GM23338 (cell line): ENCODE data around the gene TTC23. TPM values are rescaled to one million over a fixed set of nuclear protein-coding genes. Genes with fewer than 3 reads are reported as not detected.

ENCODE experiments used
- ATAC-seq: fragments of 200-7000 bp; cut with Tn5 transposase; 3 replicates; pipeline ENCODE4 v1.9.1; 2020
- DNase-seq: peaks from one replicate; pipeline ENCODE4 v3.0.0-alpha.2; 2015; ENCODE audit warnings: low spot score
- H2AFZ ChIP-seq: fragments of 200-600 bp; sonication (generic); 2 replicates; pipeline ENCODE4 v1.8.0; 2016; ENCODE audit warnings: antibody characterized with exemption, mild to moderate bottlenecking, moderate library complexity
- H3F3A ChIP-seq: fragments of 200-600 bp; sonication (generic); replicated peaks from 2 replicates; pipeline ENCODE4 v1.8.0; 2017; ENCODE audit warnings: antibody characterized with exemption, mixed run types, low read depth
- H3K27ac ChIP-seq: fragments of 200-600 bp; sonication (generic); 2 replicates; pipeline ENCODE4 v1.6.1; 2016; ENCODE audit warnings: low read depth
- H3K27me3 ChIP-seq: fragments of 200-600 bp; sonication (generic); 2 replicates; pipeline ENCODE4 v1.8.0; 2016; ENCODE audit warnings: mild to moderate bottlenecking, mixed run types, moderate library complexity; ENCODE audit not compliant: insufficient read depth
- H3K36me3 ChIP-seq: fragments of 200-600 bp; sonication (generic); 2 replicates; pipeline ENCODE4 v1.8.0; 2016; ENCODE audit warnings: mild to moderate bottlenecking; ENCODE audit not compliant: insufficient read depth
- H3K4me1 ChIP-seq: fragments of 200-600 bp; sonication (generic); 2 replicates; pipeline ENCODE4 v1.8.0; 2016; ENCODE audit warnings: mild to moderate bottlenecking, moderate library complexity; ENCODE audit not compliant: insufficient read depth
- H3K4me2 ChIP-seq: fragments of 200-600 bp; sonication (generic); 2 replicates; pipeline ENCODE4 v1.7.1; 2017; ENCODE audit warnings: mixed run types
- H3K4me3 ChIP-seq: fragments of 200-600 bp; sonication (generic); 2 replicates; pipeline ENCODE4 v1.6.1; 2016; ENCODE audit warnings: mixed run types
- H3K79me2 ChIP-seq: fragments of 200-600 bp; sonication (generic); replicated peaks from 2 replicates; pipeline ENCODE4 v1.8.0; 2017; ENCODE audit warnings: mild to moderate bottlenecking; ENCODE audit not compliant: insufficient read depth
- H3K9me2 ChIP-seq: fragments of 200-600 bp; sonication (generic); 2 replicates; pipeline ENCODE4 v1.8.0; 2017; ENCODE audit not compliant: insufficient read depth
- H4K20me1 ChIP-seq: fragments of 200-600 bp; sonication (generic); replicated peaks from 2 replicates; pipeline ENCODE4 v1.8.0; 2017; ENCODE audit warnings: mild to moderate bottlenecking; ENCODE audit not compliant: insufficient read depth
- H3K27ac Mint-ChIP-seq: 2 replicates; pipeline ENCODE4 v1.8.0; 2020; ENCODE audit warnings: inconsistent platforms, mild to moderate bottlenecking, moderate library complexity, mixed read lengths
- H3K27me3 Mint-ChIP-seq: 3 replicates; pipeline ENCODE4 v1.8.0; 2022; ENCODE audit warnings: low read depth, mild to moderate bottlenecking, moderate library complexity, mixed read lengths, inconsistent platforms; ENCODE audit not compliant: insufficient read depth, poor library complexity
- H3K36me3 Mint-ChIP-seq: 3 replicates; pipeline ENCODE4 v1.8.0; 2021; ENCODE audit warnings: low read depth, mild to moderate bottlenecking, inconsistent platforms, moderate library complexity, mixed read lengths
- H3K4me1 Mint-ChIP-seq: 3 replicates; pipeline ENCODE4 v1.8.0; 2020; ENCODE audit warnings: mild to moderate bottlenecking, inconsistent platforms, mixed read lengths
- H3K4me3 Mint-ChIP-seq: 3 replicates; pipeline ENCODE4 v1.8.0; 2021; ENCODE audit warnings: moderate library complexity, mild to moderate bottlenecking, inconsistent platforms, mixed read lengths
- H3K9me3 Mint-ChIP-seq: 3 replicates; pipeline ENCODE4 v1.8.0; 2020; ENCODE audit warnings: moderate library complexity, mild to moderate bottlenecking, inconsistent platforms, mixed read lengths
- CREB1 ChIP-seq: fragments of 250-450 bp; sonication (Bioruptor Pico); IDR thresholded peaks from 2 replicates; pipeline ENCODE4 v1.5.0; 2020; ENCODE audit warnings: low read depth, mild to moderate bottlenecking, moderate library complexity
- EZH2phosphoT487 ChIP-seq: fragments of 200-600 bp; sonication (generic); IDR thresholded peaks from one replicate; pipeline ENCODE4 v1.8.1; 2018; ENCODE audit warnings: antibody characterized with exemption; ENCODE audit not compliant: unreplicated experiment
- NANOG ChIP-seq: IDR thresholded peaks from 2 replicates; pipeline ENCODE4 v1.6.1; 2016; ENCODE audit warnings: antibody characterized with exemption, borderline replicate concordance
- REST ChIP-seq: IDR thresholded peaks from one replicate; pipeline ENCODE4 v1.6.1; 2018; ENCODE audit warnings: antibody characterized with exemption; ENCODE audit not compliant: unreplicated experiment
- STAT1 ChIP-seq: IDR thresholded peaks from one replicate; pipeline ENCODE4 v1.6.1; 2016; ENCODE audit warnings: antibody characterized with exemption; ENCODE audit not compliant: unreplicated experiment
- ZNF114 ChIP-seq: fragments of 250-450 bp; sonication (Bioruptor Pico); IDR thresholded peaks from 2 replicates; pipeline ENCODE4 v1.5.0; 2020; ENCODE audit warnings: mild to moderate bottlenecking, moderate library complexity
- ZNF331 ChIP-seq: fragments of 250-450 bp; sonication (Bioruptor Pico); IDR thresholded peaks from 2 replicates; pipeline ENCODE4 v1.5.0; 2020; ENCODE audit warnings: low read depth, mild to moderate bottlenecking, moderate library complexity
- polyA plus RNA-seq: library from polyadenylated mRNA; unstranded; fragments of >200 nt; fragmentation: Nextera tagmentation; extraction: Ambion mirVana; gene quantifications from 2 replicates; pipeline ENCODE4 v1.2.1, GENCODE V29; 2016
- total RNA-seq: library from RNA; depleted of rRNA; stranded (reverse); fragments of >200 nt; shearing (Covaris generic); gene quantifications from 2 replicates; pipeline ENCODE4 v1.2.3, GENCODE V29; 2014
- TF ChIP-seq, protein P1 (sequence below), 2 experiments: fragments of 200-600 bp in 1 of 2; sonication (generic) in 1 of 2; conservative IDR thresholded peaks; 2 replicates each; pipeline versions ENCODE4 v1.5.1 to v1.6.1; 2016 to 2017; ENCODE audit warnings: antibody characterized with exemption in 2 of 2, low read depth in 2 of 2, mild to moderate bottlenecking in 2 of 2, moderate library complexity in 1 of 2
- TF ChIP-seq, protein P2 (sequence below): fragments of 250-450 bp; sonication (Bioruptor Pico); IDR thresholded peaks from 2 replicates; pipeline ENCODE4 v1.5.0; 2020; ENCODE audit warnings: mild to moderate bottlenecking, moderate library complexity

The TTC23 gene
- total and polyA plus RNA-seq, 2 experiments from 2014 or later, result 6.3 to 25.2 TPM

- Histone ChIP-seq H3K27ac (no peak overlapping the region), H3K4me1 (peaks cover 36% of the 10 kb centered on the region), H4K20me1 (no peaks in the 10 kb centered on the region), H3F3A (no peaks in the 10 kb centered on the region), H2AFZ (no peak overlapping the region), H3K36me3 (no peaks in the 10 kb centered on the region), H3K9me2 (no peaks in the 10 kb centered on the region), H3K4me3 (no peak overlapping the region), H3K27me3 (no peaks in the 10 kb centered on the region), H3K4me2 (no peak overlapping the region), H3K79me2 (no peaks in the 10 kb centered on the region)
- TF ChIP-seq EZH2phosphoT487, result no peak
- TF ChIP-seq, protein P1, sequence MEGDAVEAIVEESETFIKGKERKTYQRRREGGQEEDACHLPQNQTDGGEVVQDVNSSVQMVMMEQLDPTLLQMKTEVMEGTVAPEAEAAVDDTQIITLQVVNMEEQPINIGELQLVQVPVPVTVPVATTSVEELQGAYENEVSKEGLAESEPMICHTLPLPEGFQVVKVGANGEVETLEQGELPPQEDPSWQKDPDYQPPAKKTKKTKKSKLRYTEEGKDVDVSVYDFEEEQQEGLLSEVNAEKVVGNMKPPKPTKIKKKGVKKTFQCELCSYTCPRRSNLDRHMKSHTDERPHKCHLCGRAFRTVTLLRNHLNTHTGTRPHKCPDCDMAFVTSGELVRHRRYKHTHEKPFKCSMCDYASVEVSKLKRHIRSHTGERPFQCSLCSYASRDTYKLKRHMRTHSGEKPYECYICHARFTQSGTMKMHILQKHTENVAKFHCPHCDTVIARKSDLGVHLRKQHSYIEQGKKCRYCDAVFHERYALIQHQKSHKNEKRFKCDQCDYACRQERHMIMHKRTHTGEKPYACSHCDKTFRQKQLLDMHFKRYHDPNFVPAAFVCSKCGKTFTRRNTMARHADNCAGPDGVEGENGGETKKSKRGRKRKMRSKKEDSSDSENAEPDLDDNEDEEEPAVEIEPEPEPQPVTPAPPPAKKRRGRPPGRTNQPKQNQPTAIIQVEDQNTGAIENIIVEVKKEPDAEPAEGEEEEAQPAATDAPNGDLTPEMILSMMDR (conservative IDR thresholded peaks at IDR 0.05; ENCODE audit: low read depth in 2 of 2), result no peak
- TF ChIP-seq NANOG, result no peak
- no peak for TF ChIP-seq STAT1
- no peak for TF ChIP-seq ZNF331 (CRISPR knock-in tag)
- TF ChIP-seq REST, result no peak
- TF ChIP-seq ZNF114 (CRISPR knock-in tag), result no peak
- no peak for TF ChIP-seq CREB1 (CRISPR knock-in tag)
- no peak overlapping the region for H3K4me3 Mint-ChIP-seq
- ATAC-seq, result no peak
- no peak for DNase-seq
- peaks cover 13% of the 10 kb centered on the region for H3K36me3 Mint-ChIP-seq
- peaks cover 47% of the 10 kb centered on the region for H3K4me1 Mint-ChIP-seq
- H3K27ac Mint-ChIP-seq, result no peak overlapping the region
- no peaks in the 10 kb centered on the region for H3K9me3 Mint-ChIP-seq
- peaks cover 3% of the 10 kb centered on the region for H3K27me3 Mint-ChIP-seq
Measured at GRCh38 chr15:99145005-99145404, 104.4 kb downstream of the TTC23 start.

DNA sequence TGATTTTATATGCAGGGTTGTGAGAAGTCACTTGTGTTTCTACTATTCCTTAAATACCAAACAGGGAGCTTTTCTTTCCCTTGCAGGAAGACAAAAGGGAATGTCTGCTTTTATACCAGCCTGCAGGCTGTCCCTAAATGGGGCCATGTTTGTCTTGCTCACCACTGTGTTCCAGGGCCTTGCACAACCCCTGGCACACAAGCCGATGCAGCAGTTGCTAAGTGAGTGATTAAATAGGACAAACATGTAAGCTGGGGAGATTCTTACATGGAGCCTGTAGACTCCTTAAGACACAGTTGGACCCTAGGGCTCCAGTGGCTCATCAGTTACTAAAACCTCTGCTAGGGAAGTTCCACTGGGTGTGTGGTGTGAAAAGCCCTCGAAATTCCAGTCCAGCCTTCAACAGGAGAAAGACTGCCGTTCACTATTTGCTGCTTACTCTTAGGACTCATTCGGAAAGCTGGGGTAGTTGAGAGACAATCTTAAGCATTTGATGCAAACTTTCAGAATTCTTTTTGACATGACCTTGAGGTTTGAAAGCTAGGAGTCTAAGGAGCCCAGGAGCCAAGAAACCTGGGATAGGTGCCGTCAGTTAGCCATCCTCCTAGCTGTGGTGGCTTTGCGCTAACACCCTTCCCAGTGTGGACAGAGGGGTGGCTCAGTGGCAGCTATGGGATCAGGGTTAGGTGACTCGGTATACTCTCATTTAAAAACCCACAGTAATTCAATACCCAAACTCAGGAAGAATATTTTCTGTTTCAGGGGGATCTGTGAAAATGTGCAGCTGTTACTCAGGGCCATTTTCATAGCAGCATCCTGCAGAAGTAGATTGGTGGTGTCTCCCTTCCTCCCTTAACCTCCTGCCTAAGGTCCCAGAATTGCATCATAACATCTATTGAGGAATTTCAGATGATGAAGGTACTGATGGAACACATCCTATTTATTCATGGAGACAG, 105.4 kb downstream of the TTC23 start:
- peak overlapping the region; percentile 17; the same call in 1 of the 2 replicates for H3K4me2 ChIP-seq
- no peaks in the 10 kb centered on the region for H3K36me3 ChIP-seq
- H4K20me1 ChIP-seq, result 0 out of 2 replicates have a peak, but pooled peaks cover 3% of the 10 kb centered on the region
- H2AFZ ChIP-seq, result no peak overlapping the region
- Mint-ChIP-seq H3K27me3 (peaks cover 3% of the 10 kb centered on the region), H3K36me3 (peaks cover 17% of the 10 kb centered on the region), H3K4me3 (peak overlapping the region; percentile 46; the same call in 1 of the 3 replicates), H3K27ac (peak overlapping the region; percentile 46; the same call in 1 of the 2 replicates), H3K9me3 (no peaks in the 10 kb centered on the region), H3K4me1 (peaks cover 51% of the 10 kb centered on the region)
- no peaks in the 10 kb centered on the region for H3K79me2 ChIP-seq
- no peaks in the 10 kb centered on the region for H3K27me3 ChIP-seq
- ATAC-seq (no peak; the same call in 1 of the 3 replicates), DNase-seq (no peak)
- no peaks in the 10 kb centered on the region for H3K9me2 ChIP-seq
- peaks cover 36% of the 10 kb centered on the region for H3K4me1 ChIP-seq
- H3F3A ChIP-seq, result no peaks in the 10 kb centered on the region
- H3K27ac ChIP-seq, result peak overlapping the region; percentile 58
- no peak overlapping the region for H3K4me3 ChIP-seq
- no peak for TF ChIP-seq STAT1
- TF ChIP-seq, protein P2, sequence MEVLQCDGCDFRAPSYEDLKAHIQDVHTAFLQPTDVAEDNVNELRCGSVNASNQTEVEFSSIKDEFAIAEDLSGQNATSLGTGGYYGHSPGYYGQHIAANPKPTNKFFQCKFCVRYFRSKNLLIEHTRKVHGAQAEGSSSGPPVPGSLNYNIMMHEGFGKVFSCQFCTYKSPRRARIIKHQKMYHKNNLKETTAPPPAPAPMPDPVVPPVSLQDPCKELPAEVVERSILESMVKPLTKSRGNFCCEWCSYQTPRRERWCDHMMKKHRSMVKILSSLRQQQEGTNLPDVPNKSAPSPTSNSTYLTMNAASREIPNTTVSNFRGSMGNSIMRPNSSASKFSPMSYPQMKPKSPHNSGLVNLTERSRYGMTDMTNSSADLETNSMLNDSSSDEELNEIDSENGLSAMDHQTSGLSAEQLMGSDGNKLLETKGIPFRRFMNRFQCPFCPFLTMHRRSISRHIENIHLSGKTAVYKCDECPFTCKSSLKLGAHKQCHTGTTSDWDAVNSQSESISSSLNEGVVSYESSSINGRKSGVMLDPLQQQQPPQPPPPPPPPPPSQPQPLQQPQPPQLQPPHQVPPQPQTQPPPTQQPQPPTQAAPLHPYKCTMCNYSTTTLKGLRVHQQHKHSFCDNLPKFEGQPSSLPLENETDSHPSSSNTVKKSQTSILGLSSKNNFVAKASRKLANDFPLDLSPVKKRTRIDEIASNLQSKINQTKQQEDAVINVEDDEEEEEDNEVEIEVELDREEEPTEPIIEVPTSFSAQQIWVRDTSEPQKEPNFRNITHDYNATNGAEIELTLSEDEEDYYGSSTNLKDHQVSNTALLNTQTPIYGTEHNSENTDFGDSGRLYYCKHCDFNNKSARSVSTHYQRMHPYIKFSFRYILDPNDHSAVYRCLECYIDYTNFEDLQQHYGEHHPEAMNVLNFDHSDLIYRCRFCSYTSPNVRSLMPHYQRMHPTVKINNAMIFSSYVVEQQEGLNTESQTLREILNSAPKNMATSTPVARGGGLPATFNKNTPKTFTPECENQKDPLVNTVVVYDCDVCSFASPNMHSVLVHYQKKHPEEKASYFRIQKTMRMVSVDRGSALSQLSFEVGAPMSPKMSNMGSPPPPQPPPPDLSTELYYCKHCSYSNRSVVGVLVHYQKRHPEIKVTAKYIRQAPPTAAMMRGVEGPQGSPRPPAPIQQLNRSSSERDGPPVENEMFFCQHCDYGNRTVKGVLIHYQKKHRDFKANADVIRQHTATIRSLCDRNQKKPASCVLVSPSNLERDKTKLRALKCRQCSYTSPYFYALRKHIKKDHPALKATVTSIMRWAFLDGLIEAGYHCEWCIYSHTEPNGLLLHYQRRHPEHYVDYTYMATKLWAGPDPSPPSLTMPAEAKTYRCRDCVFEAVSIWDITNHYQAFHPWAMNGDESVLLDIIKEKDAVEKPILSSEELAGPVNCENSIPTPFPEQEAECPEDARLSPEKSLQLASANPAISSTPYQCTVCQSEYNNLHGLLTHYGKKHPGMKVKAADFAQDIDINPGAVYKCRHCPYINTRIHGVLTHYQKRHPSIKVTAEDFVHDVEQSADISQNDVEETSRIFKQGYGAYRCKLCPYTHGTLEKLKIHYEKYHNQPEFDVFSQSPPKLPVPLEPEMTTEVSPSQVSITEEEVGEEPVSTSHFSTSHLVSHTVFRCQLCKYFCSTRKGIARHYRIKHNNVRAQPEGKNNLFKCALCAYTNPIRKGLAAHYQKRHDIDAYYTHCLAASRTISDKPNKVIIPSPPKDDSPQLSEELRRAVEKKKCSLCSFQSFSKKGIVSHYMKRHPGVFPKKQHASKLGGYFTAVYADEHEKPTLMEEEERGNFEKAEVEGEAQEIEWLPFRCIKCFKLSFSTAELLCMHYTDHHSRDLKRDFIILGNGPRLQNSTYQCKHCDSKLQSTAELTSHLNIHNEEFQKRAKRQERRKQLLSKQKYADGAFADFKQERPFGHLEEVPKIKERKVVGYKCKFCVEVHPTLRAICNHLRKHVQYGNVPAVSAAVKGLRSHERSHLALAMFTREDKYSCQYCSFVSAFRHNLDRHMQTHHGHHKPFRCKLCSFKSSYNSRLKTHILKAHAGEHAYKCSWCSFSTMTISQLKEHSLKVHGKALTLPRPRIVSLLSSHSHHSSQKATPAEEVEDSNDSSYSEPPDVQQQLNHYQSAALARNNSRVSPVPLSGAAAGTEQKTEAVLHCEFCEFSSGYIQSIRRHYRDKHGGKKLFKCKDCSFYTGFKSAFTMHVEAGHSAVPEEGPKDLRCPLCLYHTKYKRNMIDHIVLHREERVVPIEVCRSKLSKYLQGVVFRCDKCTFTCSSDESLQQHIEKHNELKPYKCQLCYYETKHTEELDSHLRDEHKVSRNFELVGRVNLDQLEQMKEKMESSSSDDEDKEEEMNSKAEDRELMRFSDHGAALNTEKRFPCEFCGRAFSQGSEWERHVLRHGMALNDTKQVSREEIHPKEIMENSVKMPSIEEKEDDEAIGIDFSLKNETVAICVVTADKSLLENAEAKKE, result no peak
